ENCODE measurements around the gene SPTB. TPM values are rescaled to one million over a fixed set of nuclear protein-coding genes. Genes with fewer than 3 reads are reported as not detected.

SPTB gene
- total RNA-seq, 2 donors from 2014 or later: 0.34 to 0.42 TPM

- no peak for ATAC-seq
- intact Hi-C loops (cut with DNase I, micrococcal nuclease): loop anchor here in 1 of 2 donors (10.0 kb wide), 1 partner anchor 78 kb away; no protein-coding TSS in a partner anchor
- no peak for DNase-seq
Measured at GRCh38 chr14:64752909-64753308, 126.8 kb downstream of the SPTB start.

GRCh38 chr14:64748995-64749714 is 130.6 kb downstream of the SPTB start:
- intact Hi-C loops (cut with DNase I, micrococcal nuclease): no loop called here
- DNase-seq (no peak), ATAC-seq (peak; percentile 6)

- no peak for ATAC-seq
- no peak for DNase-seq
- intact Hi-C loops (cut with DNase I, micrococcal nuclease): no loop called here
Measured at GRCh38 chr14:64748521-64748920, 131.2 kb downstream of the SPTB start.

- intact Hi-C loops (cut with DNase I, micrococcal nuclease): no loop called here
- ATAC-seq (no peak), DNase-seq (no peak)
Measured at GRCh38 chr14:64747327-64747726, 132.4 kb downstream of the SPTB start.

DNA sequence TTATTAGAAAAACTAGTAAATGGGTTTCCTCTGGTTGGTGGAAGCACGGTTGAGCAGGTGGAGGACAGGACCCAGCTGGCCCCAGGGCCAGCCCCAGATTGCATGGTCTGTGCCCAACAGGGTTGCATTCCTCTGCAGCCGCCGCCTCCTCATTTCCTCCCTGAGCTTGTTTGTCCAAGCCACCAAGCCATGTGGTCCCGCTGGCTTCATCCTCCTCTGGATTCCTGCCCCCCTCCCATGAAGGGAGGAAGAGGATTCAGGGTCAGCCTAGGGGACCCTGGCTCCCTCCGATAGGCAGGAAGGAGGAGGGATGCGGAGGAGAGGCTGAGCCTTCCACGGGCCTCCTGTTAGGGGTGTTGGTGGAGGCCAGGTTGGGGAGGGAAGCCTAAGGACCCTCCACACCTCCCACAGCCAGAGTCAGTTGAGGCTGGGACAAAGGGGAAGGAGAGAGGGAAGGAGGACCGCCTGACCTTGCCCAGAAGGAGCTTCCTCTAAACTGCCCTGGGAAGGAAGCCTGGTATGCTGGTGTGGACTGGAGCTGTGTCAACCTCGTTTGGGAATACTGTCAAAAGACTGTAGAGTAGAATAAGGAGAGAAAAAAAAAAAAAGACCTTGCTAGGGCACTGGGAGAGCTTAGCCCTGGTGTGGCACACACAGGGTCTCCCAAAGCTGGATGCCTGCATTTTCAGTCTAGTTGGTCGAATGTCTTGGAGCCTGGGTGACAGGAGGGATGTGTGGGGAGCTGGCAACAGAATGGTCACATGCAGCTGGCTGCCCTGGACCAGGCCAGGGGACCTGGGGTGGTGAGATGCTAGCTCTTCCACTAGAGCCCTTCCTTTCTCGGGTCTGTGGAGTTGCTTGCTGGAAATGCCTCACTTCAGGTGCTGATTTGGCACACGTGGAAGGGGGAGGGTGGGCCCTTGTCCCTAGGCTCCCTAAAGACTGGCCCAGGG is 133.1 kb downstream of the SPTB start:
- no peak for ATAC-seq
- intact Hi-C loops (cut with DNase I, micrococcal nuclease): no loop called here
- DNase-seq: no peak

- peak; percentile 25 for ATAC-seq
- DNase-seq: no peak
- intact Hi-C loops (cut with DNase I, micrococcal nuclease): no loop called here
Measured at GRCh38 chr14:64745511-64746091, 134.1 kb downstream of the SPTB start.

GRCh38 chr14:64743061-64743460 is 136.6 kb downstream of the SPTB start:
- intact Hi-C loops (cut with DNase I, micrococcal nuclease): no loop called here
- ATAC-seq: no peak
- no peak for DNase-seq

DNA sequence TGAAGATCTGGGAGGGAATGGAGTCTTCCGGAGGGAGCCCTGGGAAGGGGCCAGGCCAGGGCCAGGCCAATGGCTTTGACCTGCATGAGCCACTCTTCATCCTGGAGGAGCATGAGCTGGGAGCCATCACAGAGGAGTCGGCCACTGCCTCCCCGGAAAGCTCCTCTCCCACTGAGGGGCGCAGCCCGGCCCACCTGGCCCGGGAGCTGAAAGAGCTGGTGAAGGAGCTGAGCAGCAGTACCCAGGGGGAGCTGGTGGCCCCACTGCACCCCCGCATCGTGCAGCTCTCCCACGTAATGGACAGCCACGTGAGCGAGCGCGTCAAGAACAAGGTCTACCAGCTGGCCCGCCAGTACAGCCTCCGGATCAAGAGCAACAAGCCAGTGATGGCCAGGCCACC is 137.7 kb downstream of the SPTB start:
- DNase-seq (no peak), ATAC-seq (no peak)
- intact Hi-C loops (cut with DNase I, micrococcal nuclease): no loop called here

DNA sequence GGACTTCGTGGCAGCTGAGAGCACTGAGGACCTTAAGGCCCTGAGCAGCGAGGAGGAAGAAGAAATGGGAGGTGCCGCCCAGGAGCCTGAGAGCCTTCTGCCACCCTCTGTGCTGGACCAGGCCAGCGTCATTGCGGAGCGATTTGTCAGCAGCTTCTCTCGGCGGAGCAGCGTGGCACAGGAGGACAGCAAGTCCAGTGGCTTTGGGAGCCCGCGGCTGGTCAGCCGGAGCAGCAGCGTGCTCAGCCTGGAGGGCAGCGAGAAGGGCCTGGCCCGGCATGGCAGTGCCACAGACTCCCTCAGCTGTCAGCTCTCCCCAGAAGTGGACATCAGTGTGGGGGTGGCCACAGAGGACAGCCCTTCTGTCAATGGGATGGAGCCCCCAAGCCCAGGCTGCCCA is 138.5 kb downstream of the SPTB start:
- intact Hi-C loops (cut with DNase I, micrococcal nuclease): no loop called here
- DNase-seq (no peak), ATAC-seq (no peak)

- intact Hi-C loops (cut with DNase I, micrococcal nuclease): no loop called here
- ATAC-seq (no peak), DNase-seq (no peak)
Measured at GRCh38 chr14:64738281-64738804, 141.4 kb downstream of the SPTB start.

DNA sequence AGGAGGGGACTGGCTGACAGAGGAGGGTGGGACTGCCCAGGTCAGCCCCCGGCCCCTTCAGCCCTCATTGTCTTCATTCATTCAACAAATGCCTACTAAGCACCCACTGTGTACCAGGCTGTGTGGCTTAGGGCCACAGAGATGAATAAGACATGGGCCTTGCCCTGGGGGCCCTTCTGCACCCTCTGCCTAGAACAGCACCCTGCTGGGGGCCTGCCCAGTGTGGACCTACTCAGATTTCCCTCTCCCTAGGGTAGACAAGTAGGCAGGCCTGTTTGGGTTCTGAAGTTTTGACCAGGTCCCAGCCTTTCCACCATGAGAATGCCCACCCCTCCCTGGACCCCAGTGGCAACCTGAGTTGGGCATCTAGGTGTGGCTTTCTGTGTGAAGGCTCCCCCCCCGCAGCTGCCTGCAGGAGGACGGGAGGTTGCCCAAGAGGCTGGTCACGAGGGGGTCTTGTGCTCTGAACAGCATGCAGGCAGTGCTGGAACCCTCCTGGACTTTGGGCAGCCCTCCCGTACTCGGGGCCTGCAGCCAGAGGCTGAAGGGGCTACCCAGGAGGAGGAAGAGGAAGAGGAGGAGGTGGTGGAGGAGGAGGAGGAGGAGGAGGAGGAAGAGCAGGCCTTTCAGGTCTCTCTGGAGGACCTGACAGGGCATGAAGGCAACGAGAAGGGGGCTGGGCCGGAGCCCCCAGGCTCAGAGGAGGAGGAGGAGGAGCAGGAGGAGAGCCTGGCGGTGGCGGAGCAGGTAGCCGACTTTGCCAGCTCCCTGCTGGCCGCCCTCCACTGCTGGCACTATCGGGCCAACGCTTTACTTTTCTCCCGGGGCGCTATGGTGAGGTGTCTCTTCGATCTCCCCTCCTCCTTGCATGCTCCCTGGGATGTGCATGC is 142.1 kb downstream of the SPTB start:
- DNase-seq (no peak), ATAC-seq (no peak)
- intact Hi-C loops (cut with DNase I, micrococcal nuclease): no loop called here

DNA sequence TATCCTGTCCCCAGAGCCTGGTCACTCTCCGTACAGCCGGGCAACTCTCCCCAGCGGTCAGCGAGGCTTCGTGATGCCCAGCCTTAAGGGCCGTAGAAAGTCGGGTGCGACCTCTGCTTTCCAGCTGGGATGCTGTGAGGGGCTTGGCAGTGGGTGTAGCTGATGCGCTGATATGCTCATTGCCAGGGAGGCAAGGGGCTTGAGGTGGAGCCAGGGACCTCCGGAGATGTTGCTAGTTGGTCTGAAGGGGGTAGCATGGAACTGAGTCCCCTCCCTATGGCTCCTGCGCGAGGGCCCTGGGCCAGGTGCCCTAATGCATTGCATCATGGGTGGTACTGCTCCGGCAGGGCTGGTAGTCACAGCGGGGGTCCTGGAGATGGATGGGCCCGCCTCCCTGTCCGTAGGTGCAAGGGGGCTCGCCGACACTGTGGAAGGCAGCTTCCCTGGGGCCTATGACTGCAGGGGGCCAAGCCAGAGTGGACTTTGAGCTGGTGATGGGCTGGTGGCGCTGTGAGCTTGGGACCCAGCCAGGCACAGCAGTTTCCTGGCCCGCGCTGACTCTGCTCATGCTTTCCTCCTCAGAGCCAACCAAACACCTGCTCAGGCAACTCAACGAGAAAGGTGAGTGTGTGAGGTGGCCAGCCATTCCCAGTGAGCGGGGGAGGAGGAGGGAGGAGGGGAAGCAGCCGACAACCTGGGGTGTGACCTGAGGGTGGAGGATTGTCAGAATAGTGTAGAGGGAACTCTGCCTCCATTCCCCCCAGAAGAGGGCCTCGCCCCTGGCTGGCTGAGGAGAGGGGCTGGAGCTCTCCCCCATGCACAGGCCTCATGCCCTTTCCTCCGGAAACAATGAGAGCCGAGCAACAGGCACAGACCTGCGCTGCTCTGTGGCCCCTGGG is 143.2 kb downstream of the SPTB start:
- intact Hi-C loops (cut with DNase I, micrococcal nuclease): no loop called here
- DNase-seq (peak; percentile 72 to 84), ATAC-seq (peak; percentile 85)

GRCh38 chr14:64734990-64735389 is 144.7 kb downstream of the SPTB start:
- DNase-seq (no peak), ATAC-seq (no peak)
- intact Hi-C loops (cut with DNase I, micrococcal nuclease): no loop called here

DNA sequence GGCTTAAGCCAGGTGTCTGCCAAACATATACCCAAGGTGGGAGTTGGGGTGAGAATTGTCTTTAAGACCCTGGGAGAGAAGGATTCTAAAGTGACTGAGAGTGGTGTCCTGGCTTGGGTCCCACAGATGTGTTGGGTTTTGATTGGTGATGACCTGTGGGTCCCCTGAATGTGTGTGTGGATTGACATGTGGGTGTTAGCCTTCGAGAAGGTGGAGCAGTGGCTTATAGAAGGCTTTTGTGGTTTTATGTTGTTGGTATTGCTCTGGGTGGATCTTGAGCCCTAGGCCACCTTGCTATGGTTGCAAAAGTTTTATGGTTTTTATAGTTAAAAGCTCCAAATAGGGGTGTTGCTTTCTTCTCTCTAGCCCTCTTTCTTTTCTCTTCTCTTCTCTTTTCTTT is 145.8 kb downstream of the SPTB start:
- ATAC-seq (peak; percentile 29), DNase-seq (no peak)
- intact Hi-C loops (cut with DNase I, micrococcal nuclease): no loop called here

DNA sequence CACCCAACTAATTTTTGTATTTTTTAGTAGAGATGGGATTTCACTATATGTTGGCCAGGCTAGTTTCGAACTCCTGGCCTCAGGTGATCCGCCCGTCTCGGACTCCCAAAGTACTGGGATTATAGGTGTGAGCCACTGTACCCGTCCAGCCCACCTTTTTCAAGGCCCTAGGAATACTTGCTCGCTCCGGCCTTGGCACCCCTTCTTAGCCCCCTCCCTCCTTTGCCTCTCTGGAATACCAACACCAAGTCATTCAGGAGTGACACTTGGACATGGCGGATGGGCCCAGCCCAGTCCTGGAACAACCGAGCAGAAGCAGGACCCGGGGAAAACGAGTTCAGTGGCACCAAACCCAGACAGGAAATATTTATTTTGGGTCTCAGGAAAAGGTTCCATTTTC is 146.4 kb downstream of the SPTB start:
- DNase-seq: no peak
- no peak for ATAC-seq
- intact Hi-C loops (cut with DNase I, micrococcal nuclease): no loop called here

GRCh38 chr14:64732536-64733120 is 147.1 kb downstream of the SPTB start:
- intact Hi-C loops (cut with DNase I, micrococcal nuclease): no loop called here
- ATAC-seq (no peak), DNase-seq (no peak)

GRCh38 chr14:64732066-64732465 is 147.6 kb downstream of the SPTB start:
- DNase-seq (no peak), ATAC-seq (no peak)
- intact Hi-C loops (cut with DNase I, micrococcal nuclease): no loop called here

All from left colon (tissue), 2 donors.